IPS DF 6.9 (cell line): ENCODE results near the gene GALNT2.

Experiments
- DNase-seq: peaks from one replicate; pipeline ENCODE4 v3.0.0-alpha.2; 2013; ENCODE audit warnings: low read depth, low spot score
- H3K27ac ChIP-seq: one replicate; pipeline ENCODE4 v1.5.1; 2013; ENCODE audit warnings: low read length, control low read depth
- H3K27me3 ChIP-seq: 2 replicates; pipeline ENCODE4 v1.6.1; 2013; ENCODE audit warnings: mild to moderate bottlenecking, low read length; ENCODE audit not compliant: control insufficient read depth, insufficient read depth
- H3K36me3 ChIP-seq: 2 replicates; pipeline ENCODE4 v1.6.1; 2013; ENCODE audit warnings: low read length; ENCODE audit not compliant: control insufficient read depth, insufficient read depth
- H3K4me1 ChIP-seq: 2 replicates; pipeline ENCODE4 v1.6.1; 2013; ENCODE audit warnings: low read length; ENCODE audit not compliant: control insufficient read depth, insufficient read depth
- H3K4me3 ChIP-seq: 2 replicates; pipeline ENCODE4 v1.5.1; 2013; ENCODE audit warnings: mild to moderate bottlenecking, low read length
- H3K9me3 ChIP-seq: 2 replicates; pipeline ENCODE4 v1.6.1; 2013; ENCODE audit warnings: low read length, inconsistent platforms; ENCODE audit not compliant: control insufficient read depth, insufficient read depth
- WGBS: extraction: QIAGEN DNeasy Blood & Tissue Kit; methylation state at CpG from one replicate; pipeline ENCODE4 v1.1.7; 2013; ENCODE audit warnings: mixed read lengths, missing lambda C conversion rate; ENCODE audit not compliant: insufficient read length, insufficient coverage; 5-methylcytosine and 5-hydroxymethylcytosine counted together

GALNT2 gene

GRCh38 chr1:230102046-230102445, 35.0 kb downstream of the GALNT2 start:
- Histone ChIP-seq H3K36me3 (no peaks in the 10 kb centered on the region), H3K27me3 (no peaks in the 10 kb centered on the region), H3K9me3 (no peaks in the 10 kb centered on the region), H3K4me3 (no peak overlapping the region), H3K4me1 (peaks cover 4% of the 10 kb centered on the region; the same call in 1 of the 2 replicates), H3K27ac (no peak overlapping the region)
- WGBS, result no CpG with 5 or more reads among the region's 5 CpGs
- no peak for DNase-seq

- peaks cover 4% of the 10 kb centered on the region; the same call in 1 of the 2 replicates for H3K4me1 ChIP-seq
- no peaks in the 10 kb centered on the region for H3K36me3 ChIP-seq
- WGBS, result no CpG with 5 or more reads among the region's 4 CpGs
- H3K27ac ChIP-seq, result no peak overlapping the region
- H3K4me3 ChIP-seq, result no peak overlapping the region
- no peaks in the 10 kb centered on the region for H3K27me3 ChIP-seq
- no peak for DNase-seq
- H3K9me3 ChIP-seq, result no peaks in the 10 kb centered on the region
Measured at GRCh38 chr1:230102472-230102871, 35.4 kb downstream of the GALNT2 start.

DNA sequence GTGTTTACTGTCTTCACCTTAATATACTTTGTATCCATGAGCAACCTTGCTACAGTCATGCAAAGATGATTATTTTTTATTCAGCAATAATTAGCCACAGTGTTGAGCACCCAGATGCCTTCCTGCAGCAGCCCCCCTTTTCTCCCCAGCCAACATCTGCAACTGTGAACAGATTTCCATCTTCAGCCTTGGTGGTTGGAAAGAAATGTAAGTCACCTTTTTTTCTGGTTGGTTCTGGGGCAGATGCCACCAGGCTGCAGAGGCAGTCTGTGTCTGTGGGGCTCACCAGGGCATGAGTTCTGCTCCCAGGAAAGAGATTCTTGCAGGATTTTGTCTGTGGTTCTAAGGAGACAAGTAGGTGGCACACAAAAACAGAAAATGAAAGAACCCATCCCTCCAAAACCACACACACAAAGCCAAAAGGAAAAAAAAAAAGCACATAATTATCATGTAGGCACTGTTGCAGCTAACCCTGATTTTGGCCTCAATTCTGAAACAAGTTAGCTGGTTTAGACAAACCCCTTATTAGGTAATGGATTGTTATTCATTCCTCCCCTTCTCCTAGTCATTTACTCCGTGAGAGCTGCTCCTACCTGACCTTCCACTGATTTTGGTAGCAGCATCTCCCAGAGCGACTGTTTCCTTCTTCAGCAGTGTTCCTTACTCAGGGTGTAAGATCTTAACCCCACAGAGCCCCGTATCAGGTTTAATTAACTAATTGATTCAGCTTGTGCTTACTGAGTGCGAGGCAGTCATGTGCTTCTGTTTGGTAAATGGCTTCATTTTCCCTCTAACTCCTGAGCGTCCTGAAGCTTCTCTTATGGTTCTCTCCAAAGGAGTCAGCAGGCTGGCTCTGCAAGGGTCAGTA, 36.5 kb downstream of the GALNT2 start:
- peaks cover 4% of the 10 kb centered on the region for H3K4me1 ChIP-seq
- DNase-seq, result no peak
- H3K9me3 ChIP-seq, result no peaks in the 10 kb centered on the region
- H3K27ac ChIP-seq, result no peak overlapping the region
- H3K27me3 ChIP-seq, result no peaks in the 10 kb centered on the region
- H3K4me3 ChIP-seq, result no peak overlapping the region
- WGBS, result no CpG with 5 or more reads among the region's 5 CpGs
- no peaks in the 10 kb centered on the region for H3K36me3 ChIP-seq

DNA sequence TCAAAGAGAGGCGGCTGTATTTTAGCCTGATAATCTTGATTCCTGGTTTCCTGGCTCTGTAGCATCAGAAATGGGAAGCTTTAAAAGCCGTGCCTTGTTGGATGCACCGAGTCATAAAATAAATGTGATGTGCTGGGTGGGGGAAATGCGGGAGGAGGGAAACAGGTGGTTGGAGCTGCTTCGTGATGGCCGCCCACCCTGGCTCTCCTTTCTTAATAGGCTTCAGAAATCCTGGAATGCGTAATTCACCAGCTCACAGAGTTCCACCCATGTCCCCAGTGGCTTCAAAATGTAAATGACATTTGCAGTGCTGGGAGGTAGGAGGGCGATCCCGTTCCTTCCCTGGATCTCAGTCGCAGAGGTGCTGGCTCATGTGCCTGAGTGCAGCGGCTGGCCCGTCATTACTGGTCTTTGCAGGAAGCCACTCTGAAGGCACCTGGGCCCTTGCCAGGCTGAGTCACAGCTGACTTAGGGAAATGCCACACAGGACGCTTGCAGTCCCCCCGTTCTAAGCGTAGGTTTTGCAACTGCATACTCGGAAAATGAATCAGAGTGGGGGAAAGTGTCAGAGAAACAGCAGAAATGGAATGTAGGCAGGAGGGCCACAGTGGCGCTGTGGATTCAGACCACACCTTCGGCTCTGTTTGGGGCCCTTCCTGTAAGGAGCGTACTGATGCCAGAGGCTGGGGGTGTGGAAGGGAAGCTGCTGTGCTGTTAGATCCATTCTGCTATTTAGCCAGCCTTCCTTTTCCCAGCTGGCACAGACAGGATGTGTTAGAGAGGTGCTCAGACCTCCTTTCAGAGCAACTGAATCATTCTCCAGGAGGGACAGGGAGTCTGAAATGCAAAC, 37.6 kb downstream of the GALNT2 start:
- WGBS, result no CpG with 5 or more reads among the region's 19 CpGs
- Histone ChIP-seq H3K27me3 (no peaks in the 10 kb centered on the region), H3K27ac (no peak overlapping the region), H3K9me3 (no peaks in the 10 kb centered on the region), H3K4me1 (peaks cover 4% of the 10 kb centered on the region), H3K4me3 (no peak overlapping the region), H3K36me3 (no peaks in the 10 kb centered on the region)
- DNase-seq, result no peak

DNA sequence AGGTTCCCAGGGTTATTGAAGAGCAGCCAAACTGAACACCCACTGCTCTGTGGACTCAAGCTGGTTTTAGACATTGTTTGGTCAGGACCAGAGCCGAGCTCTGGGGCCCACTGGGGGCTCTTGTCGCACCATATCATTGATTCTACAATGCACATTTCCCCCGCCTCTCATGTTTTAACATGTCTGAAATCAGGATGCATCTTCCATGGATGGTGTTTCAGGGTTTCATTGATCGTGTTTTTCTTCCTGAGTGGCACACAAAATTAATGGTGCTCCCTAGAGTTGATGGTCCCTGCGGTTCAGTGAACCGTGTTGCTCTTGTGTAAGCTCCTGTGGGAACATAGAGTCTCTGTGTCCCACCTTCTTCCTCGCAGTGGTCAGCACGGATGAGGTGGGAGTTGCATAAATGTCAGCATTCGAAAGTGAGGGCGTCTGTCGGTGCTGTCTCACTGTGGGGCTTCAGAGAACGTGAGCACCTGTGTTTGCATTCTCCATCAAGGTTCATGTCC, 38.3 kb downstream of the GALNT2 start:
- no peak overlapping the region for H3K4me3 ChIP-seq
- H3K9me3 ChIP-seq, result no peaks in the 10 kb centered on the region
- no peaks in the 10 kb centered on the region for H3K27me3 ChIP-seq
- no peaks in the 10 kb centered on the region for H3K36me3 ChIP-seq
- no peak for DNase-seq
- no peak overlapping the region for H3K27ac ChIP-seq
- H3K4me1 ChIP-seq, result peaks cover 4% of the 10 kb centered on the region
- WGBS, result no CpG with 5 or more reads among the region's 12 CpGs

DNA sequence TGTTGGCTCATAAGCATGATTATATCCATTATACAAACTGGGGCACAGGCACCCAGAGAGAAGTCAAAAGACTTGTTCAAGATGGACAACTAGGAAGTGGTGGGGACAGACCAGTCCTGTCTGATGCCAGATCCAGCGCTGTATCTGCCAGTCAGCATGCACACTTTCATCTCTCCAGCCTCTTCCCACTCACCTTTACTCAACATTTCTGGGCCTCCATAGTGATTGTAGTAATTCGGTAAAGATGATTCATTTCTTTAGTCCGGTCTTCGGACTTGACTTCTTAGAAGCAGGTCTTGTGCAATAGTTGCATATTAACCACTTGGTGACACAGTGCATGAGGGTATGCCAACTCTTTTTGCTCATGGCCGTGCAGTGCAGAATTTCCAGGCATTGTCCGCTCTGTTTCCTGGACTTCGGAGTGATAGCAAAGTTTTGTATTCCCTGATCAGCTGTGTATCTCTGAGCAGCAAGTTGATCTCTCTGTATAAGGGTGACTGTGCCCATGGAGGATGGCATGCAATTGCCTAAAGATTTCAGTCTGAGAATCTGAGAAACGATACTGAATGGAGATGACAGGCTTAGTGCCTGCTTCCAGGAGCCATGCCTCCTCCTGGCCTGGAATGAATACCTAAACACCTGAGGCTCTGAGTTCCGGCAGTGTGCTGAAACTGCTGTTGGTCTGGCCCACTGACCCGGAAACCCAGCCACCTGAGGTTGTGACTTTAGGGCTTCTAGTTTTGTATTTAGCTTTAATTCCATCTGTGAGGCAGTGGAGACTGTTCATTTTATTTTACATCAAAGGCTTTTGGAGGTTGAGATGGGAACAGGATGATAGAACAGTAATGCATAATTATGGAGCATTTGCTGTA, 39.0 kb downstream of the GALNT2 start:
- H3K27ac ChIP-seq, result no peak overlapping the region
- no peak overlapping the region for H3K4me3 ChIP-seq
- no peaks in the 10 kb centered on the region for H3K27me3 ChIP-seq
- no peak for DNase-seq
- no CpG with 5 or more reads among the region's 10 CpGs for WGBS
- no peaks in the 10 kb centered on the region for H3K9me3 ChIP-seq
- H3K4me1 ChIP-seq, result peaks cover 6% of the 10 kb centered on the region
- H3K36me3 ChIP-seq, result no peaks in the 10 kb centered on the region

GRCh38 chr1:230107941-230108340, 40.9 kb downstream of the GALNT2 start:
- Histone ChIP-seq H3K4me3 (no peak overlapping the region), H3K27ac (no peak overlapping the region), H3K9me3 (no peaks in the 10 kb centered on the region), H3K27me3 (no peaks in the 10 kb centered on the region), H3K36me3 (no peaks in the 10 kb centered on the region), H3K4me1 (peaks cover 17% of the 10 kb centered on the region)
- WGBS, result no CpG with 5 or more reads among the region's 6 CpGs
- no peak for DNase-seq

DNA sequence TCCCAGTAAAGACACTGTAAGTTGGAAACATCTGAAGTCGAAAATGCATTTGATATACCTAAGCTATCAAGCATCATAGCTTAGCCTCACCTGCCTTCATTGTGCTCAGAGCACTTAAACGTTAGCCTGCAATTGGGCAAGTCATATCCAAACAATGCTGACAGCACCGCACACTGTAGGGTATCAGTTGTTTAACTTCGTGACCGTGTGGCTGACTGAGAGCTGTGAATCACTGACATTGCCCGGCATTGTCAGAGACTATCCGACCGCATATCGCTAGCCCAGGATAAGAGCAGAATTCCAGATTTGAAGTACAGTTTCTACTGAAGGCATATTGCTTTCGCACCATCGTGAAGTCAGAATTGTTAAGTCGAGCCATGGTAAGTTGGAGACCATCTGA, 41.5 kb downstream of the GALNT2 start:
- no peak overlapping the region for H3K27ac ChIP-seq

GRCh38 chr1:230109066-230109465, 42.0 kb downstream of the GALNT2 start:
- Histone ChIP-seq H3K4me3 (no peak overlapping the region), H3K36me3 (no peaks in the 10 kb centered on the region), H3K27me3 (no peaks in the 10 kb centered on the region), H3K9me3 (no peaks in the 10 kb centered on the region), H3K27ac (no peak overlapping the region), H3K4me1 (peaks cover 22% of the 10 kb centered on the region)
- no CpG with 5 or more reads among the region's 11 CpGs for WGBS
- no peak for DNase-seq

More for the DNA sequence above, 41.5 kb downstream of the GALNT2 start:
- Histone ChIP-seq H3K4me3 (no peak overlapping the region), H3K4me1 (peaks cover 22% of the 10 kb centered on the region), H3K9me3 (no peaks in the 10 kb centered on the region), H3K36me3 (no peaks in the 10 kb centered on the region), H3K27me3 (no peaks in the 10 kb centered on the region)
- DNase-seq, result no peak
- WGBS, result no CpG with 5 or more reads among the region's 12 CpGs
